Measurements from ENCODE around the gene DGKZ. TPM values are rescaled to one million over a fixed set of nuclear protein-coding genes. Genes with fewer than 3 reads are reported as not detected.
A peak's percentile ranks its signal among the peaks of the same experiment; 100 is the strongest.
"Not testable (repeated sequence)": the region's sequence is repeated elsewhere in the genome, so short reads cannot be mapped to it uniquely, and the experiment has no call there.

Gene DGKZ
- total and polyA plus RNA-seq, 7 donors, result 16.6 to 76.7 (median 31.4) TPM

DNA sequence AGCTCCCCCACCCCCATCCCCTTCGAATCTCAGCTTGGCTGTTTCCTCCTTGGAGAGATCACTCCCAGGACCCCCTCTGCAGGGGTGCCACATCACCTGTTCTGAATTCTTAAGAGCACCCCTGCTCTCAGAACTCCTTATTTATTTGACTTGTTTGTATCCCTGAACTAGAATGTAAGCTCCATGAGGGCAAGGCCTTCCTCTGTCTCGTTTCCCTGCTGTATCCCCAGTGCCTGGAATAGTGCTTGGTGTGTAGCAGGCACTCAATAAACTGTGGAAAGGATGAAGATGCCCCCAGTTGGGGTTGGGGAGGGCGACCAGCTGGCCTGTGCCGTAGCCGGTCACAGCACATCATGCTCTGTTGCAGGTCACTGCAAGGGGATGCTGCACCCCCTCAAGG lies 30.6 kb downstream of the DGKZ start:
- H3K4me1 ChIP-seq, result peaks cover 0 to 38% (median 31%) of the 10 kb centered on the region in 4 donors
- H3K36me3 ChIP-seq, result peaks cover 6 to 44% (median 28%) of the 10 kb centered on the region in 4 donors
- 91 to 96% methylated on average over 5 of the region's 5 CpGs for WGBS, 2 donors
- H3K9me3 ChIP-seq, result no peaks in the 10 kb centered on the region
- TF ChIP-seq POLR2AphosphoS5 (IDR thresholded peaks at IDR 0.05) (no peak), EP300 (IDR thresholded peaks at IDR 0.05) (no peak), POLR2A (IDR thresholded peaks at IDR 0.05) (no peak)
- TF ChIP-seq, protein P1, sequence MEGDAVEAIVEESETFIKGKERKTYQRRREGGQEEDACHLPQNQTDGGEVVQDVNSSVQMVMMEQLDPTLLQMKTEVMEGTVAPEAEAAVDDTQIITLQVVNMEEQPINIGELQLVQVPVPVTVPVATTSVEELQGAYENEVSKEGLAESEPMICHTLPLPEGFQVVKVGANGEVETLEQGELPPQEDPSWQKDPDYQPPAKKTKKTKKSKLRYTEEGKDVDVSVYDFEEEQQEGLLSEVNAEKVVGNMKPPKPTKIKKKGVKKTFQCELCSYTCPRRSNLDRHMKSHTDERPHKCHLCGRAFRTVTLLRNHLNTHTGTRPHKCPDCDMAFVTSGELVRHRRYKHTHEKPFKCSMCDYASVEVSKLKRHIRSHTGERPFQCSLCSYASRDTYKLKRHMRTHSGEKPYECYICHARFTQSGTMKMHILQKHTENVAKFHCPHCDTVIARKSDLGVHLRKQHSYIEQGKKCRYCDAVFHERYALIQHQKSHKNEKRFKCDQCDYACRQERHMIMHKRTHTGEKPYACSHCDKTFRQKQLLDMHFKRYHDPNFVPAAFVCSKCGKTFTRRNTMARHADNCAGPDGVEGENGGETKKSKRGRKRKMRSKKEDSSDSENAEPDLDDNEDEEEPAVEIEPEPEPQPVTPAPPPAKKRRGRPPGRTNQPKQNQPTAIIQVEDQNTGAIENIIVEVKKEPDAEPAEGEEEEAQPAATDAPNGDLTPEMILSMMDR (IDR thresholded peaks at IDR 0.05), result no peak
- H3K27me3 ChIP-seq, result peaks cover 8 to 21% (median 13%) of the 10 kb centered on the region in 3 donors
- no peak overlapping the region for H3K4me3 ChIP-seq
- intact Hi-C loops (cut with DNase I), result no loop called here
- H3K27ac ChIP-seq, result no peak overlapping the region
- DNase-seq, result no peak

DNA sequence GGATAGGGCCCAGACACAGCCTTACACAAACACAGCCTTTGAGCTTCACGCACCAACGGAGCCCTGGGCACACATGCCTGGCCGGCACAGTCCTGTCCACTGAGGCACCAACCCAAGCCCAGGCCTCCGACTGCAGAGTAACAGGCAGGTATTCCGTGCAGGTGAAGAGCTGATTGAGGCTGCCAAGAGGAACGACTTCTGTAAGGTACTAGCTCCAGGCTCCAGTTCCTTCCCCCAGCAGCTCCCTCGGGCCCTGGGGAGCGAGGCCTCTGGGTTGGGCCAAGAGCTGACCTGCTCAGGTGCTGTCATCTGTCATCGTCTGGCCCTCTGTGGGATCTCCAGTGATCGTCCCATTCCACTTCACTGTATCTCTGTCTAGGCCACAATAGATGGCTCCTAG lies 31.0 kb downstream of the DGKZ start:
- no peaks in the 10 kb centered on the region for H3K9me3 ChIP-seq
- 87 to 91% methylated on average over 10 of the region's 10 CpGs for WGBS, 2 donors
- H3K27ac ChIP-seq, result no peak overlapping the region
- TF ChIP-seq POLR2A (IDR thresholded peaks at IDR 0.05), result no peak
- no peak for TF ChIP-seq POLR2AphosphoS5 (IDR thresholded peaks at IDR 0.05)
- no peak for TF ChIP-seq EP300 (IDR thresholded peaks at IDR 0.05)
- TF ChIP-seq, protein P1 (IDR thresholded peaks at IDR 0.05), result no peak
- H3K27me3 ChIP-seq, result peaks cover 9 to 26% (median 17%) of the 10 kb centered on the region in 3 donors
- intact Hi-C loops (cut with DNase I), result no loop called here
- H3K36me3 ChIP-seq, result peaks cover 6 to 43% (median 27%) of the 10 kb centered on the region in 4 donors
- no peak for DNase-seq
- peaks cover 0 to 39% (median 32%) of the 10 kb centered on the region in 4 donors for H3K4me1 ChIP-seq
- no peak overlapping the region for H3K4me3 ChIP-seq

DNA sequence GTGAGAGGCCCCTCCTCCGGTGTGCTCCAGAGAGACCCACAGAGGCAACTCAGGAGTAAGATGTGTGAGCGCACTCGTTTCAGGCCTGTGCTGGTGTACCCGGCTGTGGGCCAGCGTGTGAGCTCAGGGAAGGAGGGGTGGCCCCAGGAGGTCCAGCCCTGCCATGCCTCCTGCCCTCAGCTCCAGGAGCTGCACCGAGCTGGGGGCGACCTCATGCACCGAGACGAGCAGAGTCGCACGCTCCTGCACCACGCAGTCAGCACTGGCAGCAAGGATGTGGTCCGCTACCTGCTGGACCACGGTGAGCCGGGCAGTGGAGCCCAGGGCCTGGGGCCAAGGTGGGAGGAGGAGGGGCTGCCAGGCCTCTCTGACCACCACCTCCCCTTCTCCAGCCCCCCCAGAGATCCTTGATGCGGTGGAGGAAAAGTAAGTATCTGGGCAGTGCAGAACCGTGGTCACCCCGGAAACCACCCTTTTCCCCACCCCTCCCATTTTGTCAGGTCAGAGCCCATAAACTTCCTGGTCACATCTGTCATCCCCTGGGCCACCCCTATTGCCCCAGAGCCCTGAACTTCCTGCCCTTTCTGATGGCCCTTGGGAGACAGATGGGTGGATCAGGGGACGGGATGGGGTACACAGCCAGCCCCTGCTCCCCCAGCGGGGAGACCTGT lies 31.7 kb downstream of the DGKZ start:
- Histone ChIP-seq H3K27me3 (peaks cover 9 to 32% (median 24%) of the 10 kb centered on the region in 3 donors), H3K36me3 (peaks cover 6 to 39% (median 24%) of the 10 kb centered on the region in 4 donors), H3K4me1 (peaks cover 0 to 39% (median 32%) of the 10 kb centered on the region in 4 donors), H3K4me3 (no peak overlapping the region), H3K27ac (peak overlapping the region; percentile 66 to 79 (median 74)), H3K9me3 (no peaks in the 10 kb centered on the region)
- TF ChIP-seq POLR2A (IDR thresholded peaks at IDR 0.05) (no peak), POLR2AphosphoS5 (IDR thresholded peaks at IDR 0.05) (no peak), EP300 (IDR thresholded peaks at IDR 0.05) (no peak)
- TF ChIP-seq, protein P1 (IDR thresholded peaks at IDR 0.05), result no peak
- no peak for DNase-seq
- intact Hi-C loops (cut with DNase I), result no loop called here
- WGBS, 2 donors, result 82 to 85% methylated on average over 20 of the region's 20 CpGs

DNA sequence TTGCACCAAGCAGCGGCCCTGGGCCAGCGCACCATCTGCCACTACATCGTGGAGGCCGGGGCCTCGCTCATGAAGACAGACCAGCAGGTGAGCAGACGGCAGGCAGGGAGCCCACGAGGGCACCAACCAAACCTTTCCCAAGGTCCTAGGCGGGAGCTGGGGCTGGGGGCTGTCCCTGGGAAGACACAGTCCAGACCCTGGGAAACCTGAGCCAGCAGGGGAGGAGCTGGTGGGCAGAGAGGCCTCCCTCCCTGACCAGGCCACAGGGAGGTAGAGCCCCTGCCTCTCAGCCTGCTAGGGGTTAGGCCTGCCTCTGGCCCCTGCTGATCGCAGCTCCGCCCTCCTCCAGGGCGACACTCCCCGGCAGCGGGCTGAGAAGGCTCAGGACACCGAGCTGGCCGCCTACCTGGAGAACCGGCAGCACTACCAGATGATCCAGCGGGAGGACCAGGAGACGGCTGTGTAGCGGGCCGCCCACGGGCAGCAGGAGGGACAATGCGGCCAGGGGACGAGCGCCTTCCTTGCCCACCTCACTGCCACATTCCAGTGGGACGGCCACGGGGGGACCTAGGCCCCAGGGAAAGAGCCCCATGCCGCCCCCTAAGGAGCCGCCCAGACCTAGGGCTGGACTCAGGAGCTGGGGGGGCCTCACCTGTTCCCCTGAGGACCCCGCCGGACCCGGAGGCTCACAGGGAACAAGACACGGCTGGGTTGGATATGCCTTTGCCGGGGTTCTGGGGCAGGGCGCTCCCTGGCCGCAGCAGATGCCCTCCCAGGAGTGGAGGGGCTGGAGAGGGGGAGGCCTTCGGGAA lies 32.4 kb downstream of the DGKZ start:
- H3K4me3 ChIP-seq, result peak overlapping the region; percentile 57 to 77 (median 66)
- DNase-seq; intact Hi-C loops (cut with DNase I); H3K9me3 ChIP-seq: not testable (repeated sequence)
- peaks cover 9 to 40% (median 27%) of the 10 kb centered on the region in 3 donors for H3K27me3 ChIP-seq
- peak in 2 of 4 donors; percentile 11 to 13 for TF ChIP-seq POLR2AphosphoS5 (IDR thresholded peaks at IDR 0.05)
- peaks cover 6 to 31% (median 17%) of the 10 kb centered on the region in 4 donors for H3K36me3 ChIP-seq
- 34 to 51% methylated on average over 35 to 36 of the region's 36 CpGs for WGBS, 2 donors
- peak overlapping the region; percentile 66 to 79 (median 74) for H3K27ac ChIP-seq
- peaks cover 0 to 39% (median 32%) of the 10 kb centered on the region in 4 donors for H3K4me1 ChIP-seq

All from sigmoid colon (tissue), 7 donors.